Gastroesophageal sphincter (tissue), 3 donors: ENCODE data around the gene INPP5D.

Experiments
- EP300 ChIP-seq: sonication (generic); formaldehyde crosslinking; IDR thresholded peaks from one replicate; pipeline ENCODE4 v1.6.1; 2017; ENCODE audit warnings: antibody characterized with exemption, mild to moderate bottlenecking
- TF ChIP-seq, protein P1 (sequence below), 4 experiments: fragments of 200-600 bp in 2 of 4; fragments of 450-650 bp in 2 of 4; sonication (generic) in 1 of 4; IDR thresholded peaks; one replicate each; pipeline ENCODE4 v1.5.1; 2017 to 2019; ENCODE audit warnings: antibody characterized with exemption in 4 of 4, mild to moderate bottlenecking in 2 of 4, moderate library complexity in 2 of 4

DNA sequence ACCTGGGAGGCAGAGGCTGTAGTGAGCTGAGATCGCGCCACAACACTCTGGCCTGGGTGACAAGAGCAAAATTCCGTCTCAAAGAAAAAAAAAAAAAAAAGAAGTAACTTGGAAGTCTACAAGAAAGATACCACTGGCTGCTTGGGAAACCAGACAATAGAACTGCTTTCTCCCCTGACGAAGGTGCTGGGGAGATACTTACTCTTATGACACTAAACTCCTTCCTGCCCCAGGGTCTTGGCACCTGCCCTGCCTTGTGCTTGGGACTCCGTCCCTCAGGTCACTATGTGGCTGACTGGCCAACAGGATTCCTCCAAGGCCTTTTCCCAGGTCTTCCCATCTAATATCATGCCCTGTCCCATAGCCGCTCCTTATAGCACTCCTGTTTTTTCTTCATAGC is 30.7 kb downstream of the INPP5D start:
- TF ChIP-seq, protein P1, sequence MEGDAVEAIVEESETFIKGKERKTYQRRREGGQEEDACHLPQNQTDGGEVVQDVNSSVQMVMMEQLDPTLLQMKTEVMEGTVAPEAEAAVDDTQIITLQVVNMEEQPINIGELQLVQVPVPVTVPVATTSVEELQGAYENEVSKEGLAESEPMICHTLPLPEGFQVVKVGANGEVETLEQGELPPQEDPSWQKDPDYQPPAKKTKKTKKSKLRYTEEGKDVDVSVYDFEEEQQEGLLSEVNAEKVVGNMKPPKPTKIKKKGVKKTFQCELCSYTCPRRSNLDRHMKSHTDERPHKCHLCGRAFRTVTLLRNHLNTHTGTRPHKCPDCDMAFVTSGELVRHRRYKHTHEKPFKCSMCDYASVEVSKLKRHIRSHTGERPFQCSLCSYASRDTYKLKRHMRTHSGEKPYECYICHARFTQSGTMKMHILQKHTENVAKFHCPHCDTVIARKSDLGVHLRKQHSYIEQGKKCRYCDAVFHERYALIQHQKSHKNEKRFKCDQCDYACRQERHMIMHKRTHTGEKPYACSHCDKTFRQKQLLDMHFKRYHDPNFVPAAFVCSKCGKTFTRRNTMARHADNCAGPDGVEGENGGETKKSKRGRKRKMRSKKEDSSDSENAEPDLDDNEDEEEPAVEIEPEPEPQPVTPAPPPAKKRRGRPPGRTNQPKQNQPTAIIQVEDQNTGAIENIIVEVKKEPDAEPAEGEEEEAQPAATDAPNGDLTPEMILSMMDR (IDR thresholded peaks at IDR 0.05) = no peak
- no peak for TF ChIP-seq EP300
